Measurements from ENCODE around the gene PHF24. TPM values are rescaled to one million over a fixed set of nuclear protein-coding genes. Genes with fewer than 3 reads are reported as not detected.

The PHF24 gene
- total RNA-seq, 4 donors from 2014 or later: 0.16 to 0.27 TPM; not detected in 2

DNA sequence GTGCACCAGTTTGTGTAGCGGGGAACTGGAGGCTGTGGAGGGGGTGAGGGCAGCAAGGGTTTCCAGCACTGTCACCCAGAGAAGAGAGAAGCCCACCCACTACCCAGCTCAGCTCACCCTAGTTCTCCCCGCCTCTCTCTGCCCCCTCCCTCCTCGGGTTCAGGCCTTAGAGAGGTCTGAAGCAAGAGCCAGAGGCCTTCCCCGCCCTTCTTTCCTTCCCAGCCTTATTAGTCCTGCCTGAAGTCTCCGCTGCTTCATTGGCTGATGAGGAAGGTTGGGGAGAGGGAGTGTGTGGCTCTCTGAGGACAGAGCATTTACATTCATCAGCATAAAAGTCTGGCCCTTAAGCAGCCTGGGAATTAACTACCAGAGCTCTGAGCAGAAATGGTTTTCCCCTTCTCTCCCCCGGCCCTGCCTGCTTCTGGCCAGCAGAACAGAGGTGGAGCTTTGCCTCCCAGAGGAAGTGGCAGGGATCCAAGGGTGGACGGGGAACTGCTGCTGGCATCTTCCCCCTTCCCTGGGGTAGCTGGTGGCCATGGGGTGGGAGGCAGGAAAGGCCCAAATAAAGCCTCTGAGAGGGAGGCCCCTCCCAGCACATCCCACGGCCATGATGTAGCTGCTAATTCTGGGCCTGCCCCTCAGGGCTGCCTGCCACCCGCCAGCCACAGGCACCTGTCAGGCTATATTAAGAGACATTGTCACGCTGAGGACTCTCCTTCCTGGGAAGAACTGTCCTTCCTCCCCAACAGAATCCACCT is 35.6 kb downstream of the PHF24 start:
- H3K4me3 ChIP-seq: no peak overlapping the region
- no peaks in the 10 kb centered on the region for H3K9me3 ChIP-seq
- peak overlapping the region; percentile 90 to 96 (median 94) for H3K27ac ChIP-seq
- no peaks in the 10 kb centered on the region for H3K27me3 ChIP-seq
- intact Hi-C loops (cut with DNase I; ENCODE audit: low total_unique reads): no loop called here
- peaks cover 20 to 58% (median 44%) of the 10 kb centered on the region in 4 donors for H3K4me1 ChIP-seq
- WGBS, 2 donors (ENCODE audit: low coverage in 1 of 2): 49 to 78% methylated on average over 3 to 10 of the region's 10 CpGs
- DNase-seq: peak; percentile 52
- in situ Hi-C loops (cut with MboI; ENCODE audit: low pct_ligation_motif_present in 1 of 4, low pct_unique_long_range_greater_than_20kb in 1 of 4, low sequenced_read_pairs in 3 of 4): loop anchor here in 2 of 4 donors (25.0 kb wide), 2 partner anchors 106 to 694 kb away; partner anchors contain the start of gene TPM2 (in 1 of the 2)
- no peaks in the 10 kb centered on the region for H3K36me3 ChIP-seq
- TF ChIP-seq POLR2AphosphoS5 (IDR thresholded peaks at IDR 0.05) (peak; percentile 7 to 37 (median 31)), POLR2A (IDR thresholded peaks at IDR 0.05) (peak; percentile 3), EP300 (IDR thresholded peaks at IDR 0.05; ENCODE audit: low read depth) (no peak)

DNA sequence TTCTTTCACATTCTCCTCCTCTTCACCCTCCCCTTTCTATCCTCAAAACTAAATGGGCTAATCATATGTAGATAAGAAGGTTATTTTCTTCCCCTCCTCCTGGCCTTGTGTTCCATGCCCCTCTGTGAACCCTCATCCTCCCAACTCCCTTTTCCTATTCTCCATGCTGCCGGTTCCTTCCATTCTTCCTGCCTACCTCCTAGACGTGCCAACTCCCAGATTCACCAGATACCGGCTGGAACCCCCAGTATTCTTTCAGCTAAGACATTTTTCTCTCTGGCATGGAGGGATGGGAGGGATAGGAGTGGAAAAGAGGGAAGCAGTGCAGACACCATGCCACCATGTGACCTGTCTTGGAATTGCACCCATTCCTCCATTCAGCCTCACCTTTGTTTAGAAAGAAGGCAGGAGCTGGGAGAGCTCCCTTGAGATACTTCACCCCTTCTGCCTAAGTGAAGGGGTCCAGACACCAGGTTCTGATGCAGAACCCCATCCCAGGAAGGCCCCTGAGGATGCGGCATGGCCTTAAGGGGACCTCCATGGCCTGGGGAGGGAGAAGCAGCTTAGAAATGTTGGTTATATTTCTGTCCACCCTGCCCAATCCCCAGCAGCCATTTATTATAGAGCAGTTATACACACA is 36.3 kb downstream of the PHF24 start:
- H3K4me3 ChIP-seq: no peak overlapping the region
- H3K27ac ChIP-seq: peak overlapping the region; percentile 90 to 96 (median 94)
- no peak for TF ChIP-seq POLR2A (IDR thresholded peaks at IDR 0.05)
- TF ChIP-seq, protein P1, sequence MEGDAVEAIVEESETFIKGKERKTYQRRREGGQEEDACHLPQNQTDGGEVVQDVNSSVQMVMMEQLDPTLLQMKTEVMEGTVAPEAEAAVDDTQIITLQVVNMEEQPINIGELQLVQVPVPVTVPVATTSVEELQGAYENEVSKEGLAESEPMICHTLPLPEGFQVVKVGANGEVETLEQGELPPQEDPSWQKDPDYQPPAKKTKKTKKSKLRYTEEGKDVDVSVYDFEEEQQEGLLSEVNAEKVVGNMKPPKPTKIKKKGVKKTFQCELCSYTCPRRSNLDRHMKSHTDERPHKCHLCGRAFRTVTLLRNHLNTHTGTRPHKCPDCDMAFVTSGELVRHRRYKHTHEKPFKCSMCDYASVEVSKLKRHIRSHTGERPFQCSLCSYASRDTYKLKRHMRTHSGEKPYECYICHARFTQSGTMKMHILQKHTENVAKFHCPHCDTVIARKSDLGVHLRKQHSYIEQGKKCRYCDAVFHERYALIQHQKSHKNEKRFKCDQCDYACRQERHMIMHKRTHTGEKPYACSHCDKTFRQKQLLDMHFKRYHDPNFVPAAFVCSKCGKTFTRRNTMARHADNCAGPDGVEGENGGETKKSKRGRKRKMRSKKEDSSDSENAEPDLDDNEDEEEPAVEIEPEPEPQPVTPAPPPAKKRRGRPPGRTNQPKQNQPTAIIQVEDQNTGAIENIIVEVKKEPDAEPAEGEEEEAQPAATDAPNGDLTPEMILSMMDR (IDR thresholded peaks at IDR 0.05): peak; percentile 54 to 66 (median 60)
- WGBS, 2 donors (ENCODE audit: low coverage in 1 of 2): 24 to 38% methylated on average over 3 to 4 of the region's 4 CpGs
- H3K4me1 ChIP-seq: peaks cover 18 to 56% (median 41%) of the 10 kb centered on the region in 4 donors
- no peaks in the 10 kb centered on the region for H3K9me3 ChIP-seq
- peak; percentile 43 for DNase-seq
- no peaks in the 10 kb centered on the region for H3K27me3 ChIP-seq
- in situ Hi-C loops (cut with MboI; ENCODE audit: low pct_ligation_motif_present in 1 of 4, low pct_unique_long_range_greater_than_20kb in 1 of 4, low sequenced_read_pairs in 3 of 4) (loop anchor here in 2 of 4 donors (25.0 kb wide), 2 partner anchors 107 to 693 kb away; partner anchors contain the start of gene TPM2 (in 1 of the 2)), intact Hi-C loops (cut with DNase I; ENCODE audit: low total_unique reads) (no loop called here)
- H3K36me3 ChIP-seq: no peaks in the 10 kb centered on the region

DNA sequence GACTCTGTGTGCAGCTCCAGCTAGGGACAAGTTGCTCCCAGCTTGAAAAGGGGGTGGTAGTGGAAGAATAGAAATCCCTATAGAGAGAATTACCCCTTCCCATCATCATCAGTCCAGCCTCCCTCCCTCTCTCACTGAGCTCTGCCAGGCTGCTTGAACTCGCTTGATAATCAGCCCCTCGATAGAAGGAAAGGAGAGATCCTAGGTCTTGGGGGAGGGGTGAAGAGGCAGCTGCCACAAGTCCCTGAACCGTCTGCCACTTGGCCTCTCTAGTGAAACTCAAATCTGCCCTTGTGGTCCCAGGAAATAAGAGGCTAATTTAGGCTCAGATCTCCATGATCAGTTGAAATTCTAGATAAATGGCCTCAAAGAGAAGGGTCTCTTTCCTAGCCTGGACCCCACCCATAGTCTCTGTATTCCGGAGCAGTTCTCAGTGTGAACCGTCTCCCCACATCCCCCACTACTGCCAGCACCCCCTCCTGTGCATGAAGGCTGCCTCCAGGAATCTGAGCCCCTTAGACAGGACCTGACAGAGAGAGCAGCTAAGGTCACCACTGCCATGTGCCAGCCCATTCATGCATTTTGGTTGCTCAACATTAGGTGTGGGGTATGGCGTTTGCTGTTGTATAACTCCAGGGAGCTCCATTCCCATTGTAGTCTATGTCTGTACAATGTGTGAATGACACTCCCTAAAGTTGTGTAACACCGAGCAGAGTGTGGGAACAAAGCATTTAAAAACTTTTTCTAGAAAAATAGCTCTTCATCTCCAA is 37.0 kb downstream of the PHF24 start:
- in situ Hi-C loops (cut with MboI; ENCODE audit: low pct_ligation_motif_present in 1 of 4, low pct_unique_long_range_greater_than_20kb in 1 of 4, low sequenced_read_pairs in 3 of 4): loop anchor here in 2 of 4 donors (25.0 kb wide), 2 partner anchors 108 to 692 kb away; partner anchors contain the start of gene TPM2 (in 1 of the 2)
- Histone ChIP-seq H3K36me3 (no peaks in the 10 kb centered on the region), H3K27ac (peak overlapping the region; percentile 90 to 96 (median 94)), H3K9me3 (no peaks in the 10 kb centered on the region), H3K27me3 (no peaks in the 10 kb centered on the region), H3K4me1 (peaks cover 18 to 56% (median 40%) of the 10 kb centered on the region in 4 donors), H3K4me3 (no peak overlapping the region)
- TF ChIP-seq, protein P1 (IDR thresholded peaks at IDR 0.05): no peak
- no peak for TF ChIP-seq POLR2AphosphoS5 (IDR thresholded peaks at IDR 0.05)
- TF ChIP-seq POLR2A (IDR thresholded peaks at IDR 0.05): no peak
- TF ChIP-seq EP300 (IDR thresholded peaks at IDR 0.05; ENCODE audit: low read depth): no peak
- WGBS, 2 donors (ENCODE audit: low coverage in 1 of 2): 71 to 100% methylated on average over 1 to 7 of the region's 7 CpGs
- no peak for DNase-seq
- intact Hi-C loops (cut with DNase I; ENCODE audit: low total_unique reads): no loop called here

DNA sequence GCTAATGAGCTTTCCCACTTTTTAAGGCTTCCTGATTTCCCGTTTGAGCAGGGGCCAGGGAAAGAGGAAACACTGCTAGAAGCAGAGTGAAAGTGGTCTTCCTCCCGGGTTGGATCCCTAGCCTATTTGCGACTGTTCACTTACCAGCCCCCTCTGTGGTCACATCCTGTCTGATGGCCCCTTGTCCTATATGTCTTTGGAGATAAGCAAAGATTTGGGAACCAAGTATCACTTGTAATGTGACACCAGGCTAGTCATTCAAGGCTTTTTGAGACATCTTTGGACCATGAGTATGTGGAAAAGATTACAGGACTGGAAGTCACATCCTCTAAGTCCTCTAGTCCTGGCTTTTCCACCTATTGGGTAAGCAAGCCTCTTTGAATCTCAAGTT is 37.6 kb downstream of the PHF24 start:
- Histone ChIP-seq H3K4me1 (peaks cover 18 to 51% (median 35%) of the 10 kb centered on the region in 4 donors), H3K27me3 (no peaks in the 10 kb centered on the region), H3K36me3 (no peaks in the 10 kb centered on the region), H3K4me3 (no peak overlapping the region), H3K27ac (peak overlapping the region; percentile 90 to 96 (median 94)), H3K9me3 (no peaks in the 10 kb centered on the region)
- DNase-seq: no peak
- intact Hi-C loops (cut with DNase I; ENCODE audit: low total_unique reads): no loop called here
- 52 to 54% methylated on average over 3 of the region's 3 CpGs for WGBS, 2 donors (ENCODE audit: low coverage in 1 of 2)
- in situ Hi-C loops (cut with MboI; ENCODE audit: low pct_ligation_motif_present in 1 of 4, low pct_unique_long_range_greater_than_20kb in 1 of 4, low sequenced_read_pairs in 3 of 4): loop anchor here in 2 of 4 donors (25.0 kb wide), 2 partner anchors 108 to 692 kb away; partner anchors contain the start of gene TPM2 (in 1 of the 2)
- TF ChIP-seq POLR2AphosphoS5 (IDR thresholded peaks at IDR 0.05) (no peak), POLR2A (IDR thresholded peaks at IDR 0.05) (no peak), EP300 (IDR thresholded peaks at IDR 0.05; ENCODE audit: low read depth) (no peak)
- TF ChIP-seq, protein P1 (IDR thresholded peaks at IDR 0.05): no peak
